Trophoblast cell (in vitro differentiated cells and primary cell): ENCODE data around the gene DNM3.

ENCODE experiments used
- DNase-seq, 2 donors: peaks; one replicate each; pipeline ENCODE4 v3.0.0-alpha.2; 2016
- H2AFZ ChIP-seq: 2 replicates; pipeline ENCODE4 v1.6.1; 2013; ENCODE audit warnings: low read length, moderate library complexity, mild to moderate bottlenecking; ENCODE audit not compliant: insufficient read depth, poor library complexity
- H2AK5ac ChIP-seq: 2 replicates; pipeline ENCODE4 v1.6.1; 2013; ENCODE audit warnings: mild to moderate bottlenecking, low read length
- H2BK120ac ChIP-seq: 2 replicates; pipeline ENCODE4 v1.6.1; 2013; ENCODE audit warnings: low read length, mild to moderate bottlenecking, moderate library complexity; ENCODE audit not compliant: insufficient read depth, poor library complexity
- H2BK12ac ChIP-seq: 2 replicates; pipeline ENCODE4 v1.6.1; 2013; ENCODE audit warnings: mild to moderate bottlenecking, low read length, moderate library complexity
- H2BK5ac ChIP-seq: 2 replicates; pipeline ENCODE4 v1.6.1; 2013; ENCODE audit warnings: low read length, low read depth, moderate library complexity, mild to moderate bottlenecking; ENCODE audit not compliant: poor library complexity
- H3K14ac ChIP-seq: 2 replicates; pipeline ENCODE4 v1.6.1; 2013; ENCODE audit warnings: mild to moderate bottlenecking, low read length
- H3K18ac ChIP-seq: 2 replicates; pipeline ENCODE4 v1.6.1; 2013; ENCODE audit warnings: mild to moderate bottlenecking, low read length
- H3K23ac ChIP-seq: 2 replicates; pipeline ENCODE4 v1.6.1; 2013; ENCODE audit warnings: low read length
- H3K27ac ChIP-seq: 2 replicates; pipeline ENCODE4 v1.5.1; 2013; ENCODE audit warnings: low read depth, mild to moderate bottlenecking, inconsistent platforms, low read length, moderate library complexity
- H3K27me3 ChIP-seq: 2 replicates; pipeline ENCODE4 v1.6.1; 2013; ENCODE audit warnings: inconsistent platforms, mild to moderate bottlenecking, low read length, moderate library complexity; ENCODE audit not compliant: insufficient read depth
- H3K36me3 ChIP-seq, 2 experiments: 1 replicate in 1 of 2; 2 replicates in 1 of 2; pipeline ENCODE4 v1.6.1; 2013; ENCODE audit warnings: low read length in 2 of 2, mild to moderate bottlenecking in 2 of 2, moderate library complexity in 1 of 2; ENCODE audit not compliant: insufficient read depth in 2 of 2, control insufficient read depth in 1 of 2
- H3K4ac ChIP-seq: 2 replicates; pipeline ENCODE4 v1.6.1; 2013; ENCODE audit warnings: low read depth, mild to moderate bottlenecking, low read length, moderate library complexity
- H3K4me1 ChIP-seq, 2 experiments: 1 replicate in 1 of 2; 2 replicates in 1 of 2; pipeline ENCODE4 v1.6.1; 2013; ENCODE audit warnings: low read length in 2 of 2, mild to moderate bottlenecking in 2 of 2, moderate library complexity in 1 of 2; ENCODE audit not compliant: insufficient read depth in 2 of 2, control insufficient read depth in 1 of 2
- H3K4me2 ChIP-seq: 2 replicates; pipeline ENCODE4 v1.6.1; 2013; ENCODE audit warnings: inconsistent platforms, mild to moderate bottlenecking, low read length, moderate library complexity
- H3K4me3 ChIP-seq: 2 replicates; pipeline ENCODE4 v1.5.1; 2013; ENCODE audit warnings: mild to moderate bottlenecking, low read depth, low read length, inconsistent platforms
- H3K79me1 ChIP-seq: one replicate; pipeline ENCODE4 v1.6.1; 2013; ENCODE audit warnings: low read length
- H3K79me2 ChIP-seq: 2 replicates; pipeline ENCODE4 v1.6.1; 2013; ENCODE audit warnings: low read length, mild to moderate bottlenecking; ENCODE audit not compliant: control insufficient read depth, insufficient read depth, poor library complexity
- H3K9ac ChIP-seq: 2 replicates; pipeline ENCODE4 v1.6.1; 2013; ENCODE audit warnings: mild to moderate bottlenecking, low read length
- H3K9me3 ChIP-seq: 2 replicates; pipeline ENCODE4 v1.6.1; 2013; ENCODE audit warnings: low read depth, mild to moderate bottlenecking, control low read depth, inconsistent platforms, low read length; ENCODE audit not compliant: insufficient read depth
- H4K12ac ChIP-seq: 2 replicates; pipeline ENCODE4 v1.6.1; 2013; ENCODE audit warnings: low read depth, mild to moderate bottlenecking, low read length, moderate library complexity
- H4K8ac ChIP-seq: 2 replicates; pipeline ENCODE4 v1.6.1; 2013; ENCODE audit warnings: low read depth, mild to moderate bottlenecking, low read length, moderate library complexity
- H4K91ac ChIP-seq: one replicate; pipeline ENCODE4 v1.6.1; 2013; ENCODE audit warnings: low read depth, mild to moderate bottlenecking, low read length, moderate library complexity
- WGBS: extraction: QIAGEN DNeasy Blood & Tissue Kit; methylation state at CpG from one replicate; pipeline ENCODE4 v1.1.7; 2013; ENCODE audit warnings: missing lambda C conversion rate; ENCODE audit not compliant: insufficient read length, insufficient coverage; ENCODE audit errors: extremely low coverage; 5-methylcytosine and 5-hydroxymethylcytosine counted together

DNM3 gene

GRCh38 chr1:171841931-171842761, 848 bp downstream of the DNM3 start:
- Histone ChIP-seq H3K4me2 (peak overlapping the region; percentile 99), H3K36me3 (no peaks in the 10 kb centered on the region), H3K79me1 (no peaks in the 10 kb centered on the region), H3K14ac (no peak overlapping the region), H3K4me3 (peak overlapping the region; percentile 67), H3K9me3 (peaks cover 6% of the 10 kb centered on the region), H3K79me2 (no peaks in the 10 kb centered on the region), H3K9ac (no peak overlapping the region), H2BK5ac (no peak overlapping the region), H2AFZ (peak overlapping the region; percentile 12), H2AK5ac (no peak overlapping the region), H3K18ac (no peak overlapping the region), H3K27me3 (peaks cover 8% of the 10 kb centered on the region), H3K4me1 (peaks cover 4 to 13% of the 10 kb centered on the region in 2 experiments), H2BK120ac (no peak overlapping the region), H2BK12ac (no peak overlapping the region), H4K12ac (no peak overlapping the region), H4K91ac (no peak overlapping the region), H3K27ac (no peak overlapping the region), H3K23ac (no peak overlapping the region), H4K8ac (no peak overlapping the region), H3K4ac (no peak overlapping the region)
- WGBS = no CpG with 5 or more reads among the region's 40 CpGs
- no peak for DNase-seq

GRCh38 chr1:171844381-171844780, 3.1 kb downstream of the DNM3 start:
- Histone ChIP-seq H4K91ac (no peak overlapping the region), H3K23ac (no peak overlapping the region), H3K4me1 (peaks cover 4 to 13% of the 10 kb centered on the region in 2 experiments), H3K4ac (no peak overlapping the region), H2AFZ (no peak overlapping the region), H3K4me2 (no peak overlapping the region), H3K9me3 (peaks cover 6% of the 10 kb centered on the region), H2BK5ac (no peak overlapping the region), H3K79me2 (no peaks in the 10 kb centered on the region), H3K14ac (no peak overlapping the region), H2BK120ac (no peak overlapping the region), H3K27me3 (peaks cover 8% of the 10 kb centered on the region), H2BK12ac (no peak overlapping the region), H3K9ac (no peak overlapping the region), H4K8ac (no peak overlapping the region), H3K36me3 (no peaks in the 10 kb centered on the region), H4K12ac (no peak overlapping the region), H2AK5ac (no peak overlapping the region), H3K4me3 (no peak overlapping the region), H3K27ac (no peak overlapping the region), H3K79me1 (no peaks in the 10 kb centered on the region), H3K18ac (no peak overlapping the region)
- no CpG with 5 or more reads among the region's 2 CpGs for WGBS
- DNase-seq = no peak

- no peak overlapping the region for H3K23ac ChIP-seq
- H2BK12ac ChIP-seq = no peak overlapping the region
- no peak overlapping the region for H3K27ac ChIP-seq
- no peak overlapping the region for H2BK5ac ChIP-seq
- H3K36me3 ChIP-seq = no peaks in the 10 kb centered on the region
- H3K4me2 ChIP-seq = no peak overlapping the region
- H3K9me3 ChIP-seq = peaks cover 2% of the 10 kb centered on the region
- H3K14ac ChIP-seq = no peak overlapping the region
- no peak overlapping the region for H4K12ac ChIP-seq
- no peak overlapping the region for H4K8ac ChIP-seq
- no peak overlapping the region for H3K4ac ChIP-seq
- H3K79me1 ChIP-seq = no peaks in the 10 kb centered on the region
- peaks cover 4 to 12% of the 10 kb centered on the region in 2 experiments for H3K4me1 ChIP-seq
- H2AK5ac ChIP-seq = no peak overlapping the region
- no peak overlapping the region for H3K4me3 ChIP-seq
- no peak for DNase-seq
- H3K27me3 ChIP-seq = peaks cover 4% of the 10 kb centered on the region
- no peaks in the 10 kb centered on the region for H3K79me2 ChIP-seq
- H2AFZ ChIP-seq = no peak overlapping the region
- H2BK120ac ChIP-seq = no peak overlapping the region
- H4K91ac ChIP-seq = no peak overlapping the region
- H3K18ac ChIP-seq = no peak overlapping the region
- no peak overlapping the region for H3K9ac ChIP-seq
Measured at GRCh38 chr1:171845998-171846397, 4.7 kb downstream of the DNM3 start.

- Histone ChIP-seq H3K27me3 (no peaks in the 10 kb centered on the region), H3K36me3 (no peaks in the 10 kb centered on the region), H3K27ac (no peak overlapping the region), H2BK5ac (no peak overlapping the region), H2AK5ac (no peak overlapping the region), H4K8ac (no peak overlapping the region), H2BK12ac (no peak overlapping the region), H3K9me3 (no peaks in the 10 kb centered on the region), H3K79me2 (no peaks in the 10 kb centered on the region), H4K12ac (no peak overlapping the region), H3K4me1 (no peaks in the 10 kb centered on the region), H3K4me2 (no peak overlapping the region), H2BK120ac (no peak overlapping the region), H4K91ac (no peak overlapping the region), H3K23ac (no peak overlapping the region), H3K14ac (no peak overlapping the region), H3K79me1 (no peaks in the 10 kb centered on the region), H3K18ac (no peak overlapping the region), H3K4ac (no peak overlapping the region), H2AFZ (no peak overlapping the region), H3K4me3 (no peak overlapping the region), H3K9ac (no peak overlapping the region)
- no peak for DNase-seq
- WGBS = no CpG with 5 or more reads among the region's 5 CpGs
Measured at GRCh38 chr1:171849245-171849898, 8.1 kb downstream of the DNM3 start.
